Adipose tissue (tissue), 3 donors: ENCODE data around the gene CWF19L1. TPM values are rescaled to one million over a fixed set of nuclear protein-coding genes. Genes with fewer than 3 reads are reported as not detected.

ENCODE experiments used
- H3K27ac ChIP-seq: one replicate; pipeline ENCODE4 v1.5.1; 2013; ENCODE audit warnings: low read depth, low read length
- WGBS, 3 donors: extraction: QIAGEN DNeasy Blood & Tissue Kit; methylation state at CpG; one replicate each; pipeline ENCODE4 v1.1.7; 2013; 5-methylcytosine and 5-hydroxymethylcytosine counted together
- polyA plus RNA-seq, 3 donors: library from polyadenylated mRNA; stranded (reverse); fragments of 200-250 nt; gene quantifications; one replicate each; pipeline ENCODE4 v1.2.3, GENCODE V29; 2013
- donor health status: healthy with polysubstance abuse.
- donor health status: Bipolar disorder and iron deficiency.
- donor health status: healthy.

Gene CWF19L1
- polyA plus RNA-seq, 3 donors = 9.7 to 16.3 (median 14.7) TPM

GRCh38 chr10:100186253-100187212 is 80.9 kb downstream of the CWF19L1 start:
- WGBS, 3 donors = 27 to 35% (median 27%) methylated on average over 28 of the region's 28 CpGs
- peak overlapping the region; percentile 78 for H3K27ac ChIP-seq

- WGBS, 3 donors = 0 to 1% (median 1%) methylated on average over 62 to 65 of the region's 65 CpGs
- H3K27ac ChIP-seq = peak within 1 kb of the TSS; percentile 78
Observed at GRCh38 chr10:100185364-100186252, 81.8 kb downstream of the CWF19L1 start, which contains the start of gene ERLIN1. TSS of gene ERLIN1 (minus strand) at chr10:100186029. CDS start at chr10:100185626, 403 bp downstream.

DNA sequence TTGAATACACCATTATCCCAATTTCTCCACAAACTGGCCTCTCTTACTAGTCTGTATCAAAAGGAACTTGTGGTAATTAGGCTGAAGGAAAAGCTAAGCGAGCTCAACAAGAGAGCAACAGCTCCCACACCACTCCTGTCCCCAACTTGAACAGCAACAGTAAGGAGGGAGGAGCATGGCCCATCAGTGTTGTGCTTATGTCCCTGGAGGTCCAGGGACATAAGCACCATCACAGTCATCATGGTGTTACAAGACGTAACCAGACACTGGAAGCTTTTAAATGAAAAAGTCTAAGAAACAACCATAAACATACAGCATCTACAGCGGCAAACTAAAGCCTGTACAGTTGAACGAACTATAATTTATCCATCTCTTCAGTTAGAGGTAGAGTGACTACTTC is 82.6 kb downstream of the CWF19L1 start:
- 5 to 6% (median 6%) methylated on average over 4 of the region's 4 CpGs for WGBS, 3 donors
- no peak overlapping the region for H3K27ac ChIP-seq

DNA sequence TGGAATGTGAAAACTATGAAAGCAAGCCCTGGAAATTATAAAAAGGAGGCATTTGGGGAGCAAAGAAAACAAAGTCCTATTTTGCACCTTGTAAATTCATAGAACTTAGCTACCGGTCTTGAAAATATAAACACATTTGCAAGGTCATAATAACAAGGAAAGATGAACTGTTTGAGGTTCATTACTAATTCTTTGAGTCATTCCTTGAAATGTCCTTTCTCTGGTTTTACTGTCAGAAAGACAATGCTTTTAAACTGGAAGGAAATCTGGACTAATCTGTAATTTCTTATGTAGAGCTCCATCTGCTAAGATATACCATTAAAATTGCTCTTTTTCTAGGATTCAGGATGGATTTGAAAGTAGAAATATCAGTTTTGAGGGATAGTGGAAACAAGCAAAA is 83.0 kb downstream of the CWF19L1 start:
- H3K27ac ChIP-seq = no peak overlapping the region
- WGBS, 3 donors = 28 to 49% (median 32%) methylated on average over 1 of the region's 1 CpG

DNA sequence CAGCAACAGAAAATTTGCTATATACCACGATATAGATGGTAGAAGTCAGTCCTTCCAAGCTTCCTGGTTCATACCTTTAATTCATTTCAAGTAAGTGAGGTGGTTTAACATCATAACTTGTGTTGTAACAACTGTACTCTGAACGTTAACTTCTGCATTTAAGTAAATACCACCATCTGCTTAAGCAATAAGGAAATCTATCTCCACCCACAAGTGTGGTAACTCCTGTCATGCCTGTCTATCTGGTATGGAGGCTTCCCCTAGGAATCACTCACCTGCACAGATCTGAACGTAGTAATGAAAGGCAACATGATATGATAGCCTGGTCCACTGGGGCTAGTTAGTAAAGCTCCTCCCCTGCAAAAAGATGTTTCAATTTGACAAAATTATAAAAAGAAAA is 84.0 kb downstream of the CWF19L1 start:
- no peak overlapping the region for H3K27ac ChIP-seq
- 37 to 46% (median 37%) methylated on average over 3 of the region's 3 CpGs for WGBS, 3 donors

DNA sequence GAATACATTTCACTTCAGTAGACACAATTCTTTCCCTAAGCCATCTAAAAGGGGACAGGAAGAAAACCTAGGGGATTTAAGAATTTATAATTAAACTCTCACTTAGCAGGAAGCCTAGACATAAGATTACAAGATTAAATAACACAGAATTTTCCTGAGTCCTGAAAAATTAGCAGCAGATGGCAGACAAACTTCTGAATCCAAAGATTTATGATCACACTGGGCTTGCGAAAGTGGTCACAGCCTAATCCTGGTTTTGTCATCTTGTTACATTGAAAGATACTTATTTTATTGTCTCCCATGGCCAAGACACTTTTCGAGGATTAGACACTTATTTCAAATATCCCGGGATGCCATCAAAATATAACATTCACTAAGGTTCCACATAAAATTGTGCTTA is 84.5 kb downstream of the CWF19L1 start:
- WGBS, 3 donors = 69 to 92% (median 79%) methylated on average over 3 of the region's 3 CpGs
- no peak overlapping the region for H3K27ac ChIP-seq

Other genes starting within 250 kb of the CWF19L1 start
- gene CPN1, start 185.8 kb downstream of the CWF19L1 start, polyA plus RNA-seq = not detected
- gene ERLIN1, start 81.6 kb downstream of the CWF19L1 start, polyA plus RNA-seq = 10 to 100 TPM; 10.9 to 22.7 (median 11.2) TPM
- gene CHUK, start 38.0 kb downstream of the CWF19L1 start, polyA plus RNA-seq = 10 to 100 TPM in 2 of 3 donors, 1 to 10 TPM in 1; 4.7 to 16.2 (median 13.6) TPM
- gene BLOC1S2, start 19.0 kb upstream of the CWF19L1 start, polyA plus RNA-seq = 10 to 100 TPM; 18.4 to 53.8 (median 30.4) TPM
- under 1 TPM in 1 of 3 donors, not detected in 2; 0.34 TPM for gene PKD2L1, start 62.6 kb upstream of the CWF19L1 start, polyA plus RNA-seq
- gene SCD, start 79.6 kb upstream of the CWF19L1 start, polyA plus RNA-seq = 100 to 1,000 TPM; 132 to 934 (median 391) TPM
- gene WNT8B, start 195.4 kb upstream of the CWF19L1 start, polyA plus RNA-seq = under 1 TPM in 2 of 3 donors, not detected in 1; 0.03 to 0.21 TPM